KOPT-K1 (cell line): ENCODE data around the gene EXOG.

Experiments used
- H3K27ac ChIP-seq: fragments of 200-600 bp; sonication (generic); 2 replicates; pipeline ENCODE4 v1.5.1; 2016; ENCODE audit warnings: antibody characterized with exemption, mild to moderate bottlenecking, low read depth, low read length; ENCODE audit not compliant: poor library complexity, severe bottlenecking
- H3K36me3 ChIP-seq: fragments of 200-600 bp; sonication (generic); 2 replicates; pipeline ENCODE4 v1.5.1; 2017; ENCODE audit warnings: antibody characterized with exemption, mild to moderate bottlenecking, low read length, moderate library complexity; ENCODE audit not compliant: insufficient read depth
- H3K9me3 ChIP-seq: fragments of 200-600 bp; sonication (generic); 2 replicates; pipeline ENCODE4 v1.5.1; 2017; ENCODE audit warnings: antibody characterized with exemption, low read length, mild to moderate bottlenecking; ENCODE audit not compliant: insufficient read depth, poor library complexity, severe bottlenecking

Gene EXOG

DNA sequence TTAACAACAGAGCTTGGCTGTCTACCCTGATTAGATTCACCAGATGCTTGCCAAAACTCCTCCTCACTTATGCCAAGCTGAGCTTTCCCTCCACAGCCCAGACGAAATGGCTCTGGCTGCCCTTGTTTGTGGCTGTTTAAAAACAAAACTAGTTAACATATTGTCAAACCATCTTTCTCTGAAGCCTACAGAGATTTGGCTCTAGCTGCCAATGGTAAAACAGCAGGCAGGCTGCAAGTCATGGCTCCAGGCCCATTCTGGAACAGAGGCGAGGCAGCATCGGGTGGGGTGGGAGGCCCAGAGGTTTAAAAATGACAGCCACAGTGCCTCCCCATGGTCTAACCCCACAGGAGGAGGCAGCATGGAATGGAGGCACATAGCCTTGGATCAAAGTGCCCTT lies 77.4 kb downstream of the EXOG start:
- H3K36me3 ChIP-seq = no peaks in the 10 kb centered on the region
- no peak overlapping the region for H3K27ac ChIP-seq
- H3K9me3 ChIP-seq = no peaks in the 10 kb centered on the region

DNA sequence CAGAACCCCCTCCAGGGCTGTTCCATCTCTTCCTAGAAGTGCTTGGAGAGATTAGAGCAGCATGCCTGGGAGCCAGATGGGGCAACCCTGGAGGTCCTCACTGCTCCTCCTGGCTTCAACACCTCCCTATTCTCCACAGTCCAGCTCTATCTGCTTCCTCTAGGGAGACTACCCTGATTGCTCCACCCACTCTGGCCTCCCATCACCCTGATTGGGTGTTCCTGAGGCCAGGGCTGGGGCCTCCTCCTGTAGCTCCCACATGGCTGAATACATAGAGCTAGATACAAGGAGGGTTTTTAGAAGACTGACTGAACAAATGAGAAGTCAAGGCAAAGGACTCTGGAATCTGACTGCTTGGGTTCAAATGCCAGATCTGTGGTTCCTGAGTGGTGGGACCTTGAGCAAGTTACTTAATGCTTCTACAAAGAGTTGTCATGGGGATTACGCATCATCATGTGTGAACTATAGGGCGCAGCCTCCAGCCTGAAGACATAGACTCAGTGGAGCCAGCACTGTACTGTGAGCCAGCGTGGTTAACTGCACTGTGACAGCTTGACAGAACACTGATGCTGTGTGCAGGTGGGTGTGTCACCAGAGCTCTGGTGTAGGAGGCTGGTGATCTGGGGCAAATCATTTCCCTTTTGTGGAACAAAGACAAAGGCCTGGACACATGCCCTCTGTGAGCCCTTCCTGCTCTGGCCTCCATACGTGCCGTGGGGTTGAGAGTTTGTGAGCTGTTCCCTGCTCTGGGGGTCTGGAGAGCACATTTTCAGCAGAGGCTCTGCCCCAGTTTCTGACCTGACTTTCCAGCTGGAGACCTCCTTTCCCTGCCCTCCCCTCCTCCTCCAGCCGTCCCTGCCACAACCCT lies 78.5 kb downstream of the EXOG start:
- no peaks in the 10 kb centered on the region for H3K9me3 ChIP-seq
- H3K27ac ChIP-seq = no peak overlapping the region
- H3K36me3 ChIP-seq = no peaks in the 10 kb centered on the region

DNA sequence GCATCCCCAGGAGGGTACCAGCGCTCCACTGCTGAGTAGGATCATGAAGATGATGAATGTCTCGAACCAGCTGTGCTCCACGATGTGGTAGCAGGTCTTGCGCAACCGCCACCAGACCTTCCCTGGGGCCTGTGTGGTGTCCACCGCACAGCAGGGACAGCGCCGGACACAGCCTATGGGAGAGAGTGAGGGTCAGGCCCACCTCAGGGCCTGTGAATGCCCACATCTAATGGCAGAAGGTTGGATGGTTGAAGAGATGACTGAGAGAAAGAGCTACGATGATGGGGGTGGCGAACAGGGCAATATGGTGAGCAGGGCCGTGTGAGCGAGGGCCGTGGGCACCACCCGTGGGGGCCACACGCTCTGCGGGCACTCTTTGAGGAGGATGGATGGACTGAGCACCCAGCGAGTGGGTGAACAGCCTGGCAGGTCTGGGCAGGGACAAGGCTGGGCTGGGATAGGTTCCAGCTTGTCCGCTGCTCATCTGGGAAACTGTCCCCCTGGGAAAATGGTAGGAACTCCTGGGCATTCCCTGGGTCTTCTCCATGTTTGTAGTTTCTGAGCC lies 79.2 kb downstream of the EXOG start:
- Histone ChIP-seq H3K27ac (no peak overlapping the region), H3K9me3 (no peaks in the 10 kb centered on the region), H3K36me3 (no peaks in the 10 kb centered on the region)
